ENCODE results near the gene RESP18.
"Not testable (repeated sequence)": the region's sequence is repeated elsewhere in the genome, so short reads cannot be mapped to it uniquely, and the experiment has no call there.

The RESP18 gene

DNA sequence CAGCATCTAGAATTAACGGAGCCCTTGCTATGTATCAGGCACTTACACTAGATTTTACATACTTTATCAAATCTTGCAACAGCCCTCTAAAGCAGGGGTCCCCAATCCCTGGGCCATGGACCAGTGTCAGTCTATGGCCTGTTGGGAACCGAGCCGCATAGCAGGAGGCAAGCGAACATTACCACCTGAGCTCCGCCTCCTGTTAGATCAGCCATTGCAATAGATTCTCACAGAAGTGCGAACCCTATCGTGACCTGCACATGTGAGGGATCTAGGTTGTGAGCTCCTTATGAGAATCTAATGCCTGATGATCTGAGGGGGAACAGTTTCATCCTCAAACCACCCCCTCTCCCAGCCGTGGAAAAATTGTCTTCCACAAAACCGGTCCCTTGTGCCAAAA is 39.9 kb downstream of the RESP18 start:
- no peak for DNase-seq (ENCODE audit: low read depth in 1 of 2, low spot score in 1 of 2)

DNA sequence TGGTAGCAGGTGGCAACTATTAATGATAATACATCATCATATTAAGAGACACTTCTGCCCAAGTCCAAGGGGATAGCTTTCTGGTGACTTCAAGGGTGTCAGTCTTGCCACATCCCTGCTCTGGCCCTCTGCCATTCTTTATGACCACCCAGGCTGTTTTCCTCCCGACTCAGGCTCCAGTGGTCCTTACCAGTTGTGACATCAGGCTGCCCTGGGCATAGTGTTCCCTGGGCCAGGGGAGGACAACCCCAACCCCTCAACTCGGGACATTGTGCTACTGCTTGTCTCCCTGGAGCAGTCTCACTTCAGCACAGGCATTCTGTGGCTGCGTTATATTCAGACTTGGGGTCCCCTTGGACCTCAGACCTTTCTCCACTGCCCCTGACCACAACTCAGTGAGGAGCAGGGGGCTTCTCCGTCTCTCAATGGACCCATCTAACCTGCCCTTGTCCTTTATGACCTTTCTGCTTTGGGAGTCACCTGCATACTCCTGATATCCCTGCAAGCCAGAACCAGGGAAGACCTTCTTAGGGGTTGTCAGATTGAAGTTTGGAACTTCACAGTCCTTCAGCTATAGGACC is 40.5 kb downstream of the RESP18 start:
- DNase-seq (ENCODE audit: low read depth in 1 of 2, low spot score in 1 of 2), result no peak

DNA sequence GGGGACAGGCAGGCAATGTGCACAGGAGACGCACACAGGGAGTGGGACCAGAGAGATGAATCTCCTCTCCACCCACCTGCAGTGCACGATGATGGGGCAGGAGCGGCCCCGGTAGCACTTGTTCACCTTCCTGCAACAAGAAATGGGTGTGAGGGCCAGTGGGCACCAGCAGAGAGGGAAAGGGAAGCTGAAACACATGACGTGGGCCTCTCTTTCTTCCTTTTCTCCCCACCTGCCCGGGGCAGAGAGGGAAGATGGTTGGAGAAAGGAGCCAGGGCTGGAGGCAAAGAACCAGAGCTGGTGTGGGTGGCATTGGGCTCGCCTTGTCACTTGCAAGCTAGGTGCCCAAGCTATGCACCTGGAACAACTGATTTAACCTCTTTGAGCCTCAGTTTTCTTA is 41.1 kb downstream of the RESP18 start:
- DNase-seq (ENCODE audit: low read depth in 1 of 2, low spot score in 1 of 2), result no peak

DNA sequence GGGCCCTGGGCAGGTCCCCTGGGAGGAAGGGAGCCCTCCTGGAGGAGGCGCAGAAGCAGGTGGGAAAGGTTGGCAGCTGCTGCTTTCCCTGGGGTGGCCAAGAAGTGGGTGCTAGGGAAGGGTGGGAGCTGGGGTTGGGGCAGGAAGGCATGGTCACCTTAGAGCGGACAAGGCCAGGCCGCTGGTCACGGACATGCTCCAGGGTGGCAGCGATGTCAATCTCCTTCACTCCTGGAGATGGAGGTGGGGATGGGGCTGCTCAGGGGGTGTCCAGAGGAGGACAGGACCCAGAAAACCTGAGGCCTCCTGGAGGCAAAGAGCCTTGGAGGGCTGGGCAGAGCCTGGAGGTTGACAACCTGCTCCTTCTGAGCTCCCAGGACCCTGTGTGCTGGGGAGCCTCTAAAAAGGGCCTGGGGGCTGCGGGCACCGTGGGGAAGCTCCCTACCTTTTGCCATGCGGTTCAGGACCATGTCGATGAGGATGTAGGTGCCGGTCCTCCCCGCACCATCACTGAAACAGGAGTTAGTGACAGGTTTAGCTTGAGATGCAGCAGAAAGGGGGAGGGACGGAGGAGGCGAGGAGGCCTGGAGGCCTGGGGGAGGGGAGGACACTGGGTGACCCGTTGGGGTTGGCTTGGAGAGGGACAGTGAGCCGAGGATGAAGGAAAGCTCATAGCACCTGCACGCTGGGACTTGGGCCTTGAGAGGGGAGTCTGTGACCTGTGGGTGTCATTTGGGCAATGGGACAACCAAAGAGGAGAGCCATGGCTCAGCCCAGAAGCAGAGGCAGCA is 42.0 kb downstream of the RESP18 start:
- DNase-seq (ENCODE audit: low read depth in 1 of 2, low spot score in 1 of 2), result no peak

DNA sequence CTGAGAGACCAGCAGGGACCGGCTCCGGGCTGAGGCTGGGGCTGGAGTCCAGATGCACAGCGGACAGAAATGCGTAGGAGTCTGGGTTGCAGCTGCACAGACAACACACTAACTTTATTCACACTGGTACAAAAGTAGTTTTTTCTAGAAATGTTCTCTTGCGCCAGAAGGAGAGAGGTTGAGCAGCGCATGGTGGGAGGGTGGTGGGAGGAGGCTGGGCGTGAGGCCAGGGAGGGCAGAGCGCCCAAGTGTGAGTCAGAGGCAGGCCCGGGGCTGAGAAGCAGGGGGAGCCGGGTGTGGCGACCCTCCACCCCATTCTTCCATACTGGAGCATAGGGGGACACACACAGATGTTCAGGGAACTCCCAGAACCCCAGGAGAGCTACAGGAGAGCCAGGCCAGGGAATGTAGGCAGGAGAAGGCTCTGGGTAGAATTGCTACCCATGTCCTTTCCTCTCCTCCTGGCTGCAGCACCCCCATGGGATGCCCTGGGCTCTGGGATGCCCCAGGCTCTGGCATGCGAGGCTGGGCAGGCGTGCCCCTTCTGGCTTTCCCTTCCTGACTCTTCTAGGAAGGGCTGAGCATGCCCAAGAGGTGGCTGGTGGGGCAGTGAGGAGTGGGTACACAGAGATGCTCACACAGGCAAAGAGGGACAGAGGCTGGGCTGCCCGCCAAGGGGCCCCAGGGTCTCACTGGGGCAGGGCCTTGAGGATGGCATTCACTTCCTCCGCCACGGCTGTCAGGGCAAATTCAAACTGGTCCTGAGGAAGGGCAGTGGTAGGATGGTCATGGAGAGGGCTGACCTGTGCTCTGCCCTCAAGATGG is 42.8 kb downstream of the RESP18 start:
- no peak for DNase-seq (ENCODE audit: low read depth in 1 of 2, low spot score in 1 of 2)

DNA sequence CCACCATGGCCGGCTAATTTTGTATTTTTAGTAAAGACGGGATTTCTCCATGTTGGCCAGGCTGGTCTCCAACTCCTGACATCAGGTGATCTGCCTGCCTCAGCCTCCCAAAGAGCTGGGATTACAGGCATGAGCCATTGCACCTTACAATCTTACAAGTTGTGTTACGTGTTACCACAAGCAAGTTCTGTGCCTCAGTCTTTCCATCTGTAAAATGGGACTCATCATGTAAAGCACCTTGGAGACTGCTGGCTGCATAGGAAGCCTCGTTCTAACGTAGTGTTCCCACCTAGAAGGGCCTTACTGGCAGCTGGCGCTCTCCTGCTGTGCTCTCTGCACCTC is 43.4 kb downstream of the RESP18 start:
- DNase-seq (ENCODE audit: low read depth in 1 of 2, low spot score in 1 of 2), result no peak

DNA sequence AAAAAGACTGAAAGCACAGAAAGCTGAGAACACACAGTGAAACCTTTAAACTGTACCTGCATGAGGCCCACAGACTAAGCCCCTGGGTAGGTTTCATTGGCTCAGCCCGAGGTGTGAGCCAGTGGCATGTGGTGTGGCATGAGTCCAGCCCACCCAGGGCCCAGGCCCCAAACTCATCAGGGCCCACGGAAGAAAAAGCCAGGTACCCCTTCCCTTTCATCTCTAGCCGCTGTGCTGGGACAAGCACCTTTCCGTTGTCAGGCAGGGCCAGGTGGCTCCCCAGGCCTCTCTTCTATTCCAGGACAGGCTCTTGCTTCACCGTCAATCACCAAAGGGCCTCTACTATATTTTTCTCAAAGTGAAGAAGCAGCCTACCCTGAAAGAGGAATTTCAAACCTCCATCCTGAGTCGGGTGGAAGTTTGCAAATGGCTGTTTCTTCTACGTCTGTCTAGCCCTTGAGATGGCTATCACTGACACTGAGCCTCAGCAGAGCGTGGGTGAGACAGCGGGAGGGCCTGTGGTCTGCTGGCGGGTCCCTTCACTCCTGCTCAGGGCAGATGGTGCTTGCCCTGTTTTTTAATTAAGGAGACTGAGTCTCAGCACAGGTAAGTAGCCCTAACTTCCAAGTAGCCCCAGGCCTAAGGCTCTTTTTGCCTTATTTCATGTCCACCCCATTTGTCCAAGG is 44.8 kb downstream of the RESP18 start:
- no peak for DNase-seq (ENCODE audit: low read depth in 1 of 2, low spot score in 1 of 2)

DNA sequence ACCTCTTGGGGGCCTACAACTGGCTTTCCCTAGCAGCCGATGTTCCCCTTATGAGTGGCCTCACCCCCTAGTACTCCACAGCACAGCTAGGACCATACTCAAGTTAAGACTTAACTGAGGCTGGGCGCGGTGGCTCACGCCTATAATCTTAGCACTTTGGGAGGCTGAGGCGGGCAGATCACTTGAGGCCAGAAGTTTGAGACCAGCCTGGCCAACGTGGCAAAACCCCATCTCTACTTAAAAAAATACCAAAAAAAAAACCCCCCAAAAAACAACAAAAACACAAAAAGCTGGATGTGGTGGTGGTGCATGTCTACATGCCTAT is 45.5 kb downstream of the RESP18 start:
- not testable (repeated sequence) for DNase-seq (ENCODE audit: low read depth in 1 of 2, low spot score in 1 of 2)

DNA sequence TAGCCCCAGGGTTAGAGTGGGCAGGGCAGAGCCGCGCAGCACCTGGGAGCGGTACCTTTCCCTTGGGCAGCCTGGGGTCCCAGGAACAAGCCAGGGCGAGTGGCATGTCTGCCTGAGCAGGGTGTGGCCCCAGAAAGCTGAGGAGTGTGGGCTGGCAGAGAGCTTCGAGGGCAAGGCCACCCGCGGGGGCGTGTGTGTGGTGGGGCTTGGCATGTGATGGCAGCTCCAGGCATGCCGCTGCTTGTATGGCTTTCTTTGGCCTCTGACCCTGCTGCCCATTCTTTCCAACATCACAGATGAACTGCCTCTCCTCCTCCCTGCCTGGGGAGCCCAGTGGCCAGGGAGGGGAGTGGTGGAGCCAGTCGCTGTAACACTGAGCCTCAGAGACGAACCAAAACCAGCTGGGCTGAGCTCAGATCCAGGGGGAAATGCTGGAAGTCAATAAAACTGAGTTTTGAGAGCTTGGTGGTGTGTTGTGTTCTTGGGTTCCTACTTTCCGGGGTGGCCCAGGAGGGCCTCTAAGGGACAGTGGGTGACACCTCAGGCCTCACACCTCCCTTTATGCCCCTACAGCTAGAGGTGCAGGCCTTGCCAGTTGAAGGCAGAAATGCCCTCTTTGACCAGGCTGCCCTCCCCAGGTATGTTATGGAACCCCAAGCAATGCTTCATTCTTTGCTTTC is 46.0 kb downstream of the RESP18 start:
- DNase-seq (ENCODE audit: low read depth in 1 of 2, low spot score in 1 of 2), result no peak

DNA sequence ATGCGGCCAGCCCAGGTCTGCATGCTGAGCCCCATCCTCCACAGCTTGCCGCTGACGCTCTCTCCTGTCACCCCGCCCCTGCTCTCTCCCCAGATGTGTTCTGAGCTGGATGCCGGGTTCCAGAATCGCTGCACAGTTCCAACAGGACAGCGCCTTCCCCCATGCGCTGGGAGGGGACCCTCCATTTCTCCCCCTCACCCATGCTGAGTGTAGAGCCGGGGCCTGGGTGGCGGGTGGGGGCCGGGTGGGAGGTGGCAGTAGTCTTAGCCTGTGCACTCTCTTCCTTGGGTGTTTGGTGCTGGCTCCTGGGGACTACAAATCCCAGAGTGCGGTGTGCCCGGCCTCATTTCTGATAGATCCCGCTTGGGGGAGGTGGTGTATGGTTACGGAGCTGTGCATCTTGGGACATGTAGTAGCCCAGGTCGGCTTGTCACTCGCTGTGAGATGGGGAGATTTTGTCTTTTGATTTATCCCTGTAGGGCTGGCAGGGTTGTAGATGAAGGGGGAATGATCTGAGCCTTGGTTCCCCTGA is 46.6 kb downstream of the RESP18 start:
- DNase-seq (ENCODE audit: low read depth in 1 of 2, low spot score in 1 of 2), result no peak

DNA sequence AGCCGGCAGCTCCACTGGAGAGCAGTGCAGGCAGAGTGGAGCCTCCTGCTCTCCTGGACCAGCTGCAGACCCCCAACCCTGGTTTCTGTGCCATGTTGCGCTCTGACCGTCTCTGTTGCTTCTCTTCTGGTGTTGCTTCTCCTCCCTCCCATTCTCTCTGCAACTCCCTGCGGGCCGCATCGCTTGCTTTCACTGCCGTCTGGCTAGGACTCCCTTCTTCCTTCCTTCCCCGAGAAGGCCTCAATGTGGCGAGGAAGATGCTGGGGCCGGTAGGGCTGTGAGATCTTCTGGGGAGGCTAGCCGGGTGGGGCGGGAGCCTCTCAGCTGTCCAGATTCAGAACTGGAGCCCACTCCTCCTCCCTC is 47.2 kb downstream of the RESP18 start:
- DNase-seq (ENCODE audit: low read depth in 1 of 2, low spot score in 1 of 2), result no peak

DNA sequence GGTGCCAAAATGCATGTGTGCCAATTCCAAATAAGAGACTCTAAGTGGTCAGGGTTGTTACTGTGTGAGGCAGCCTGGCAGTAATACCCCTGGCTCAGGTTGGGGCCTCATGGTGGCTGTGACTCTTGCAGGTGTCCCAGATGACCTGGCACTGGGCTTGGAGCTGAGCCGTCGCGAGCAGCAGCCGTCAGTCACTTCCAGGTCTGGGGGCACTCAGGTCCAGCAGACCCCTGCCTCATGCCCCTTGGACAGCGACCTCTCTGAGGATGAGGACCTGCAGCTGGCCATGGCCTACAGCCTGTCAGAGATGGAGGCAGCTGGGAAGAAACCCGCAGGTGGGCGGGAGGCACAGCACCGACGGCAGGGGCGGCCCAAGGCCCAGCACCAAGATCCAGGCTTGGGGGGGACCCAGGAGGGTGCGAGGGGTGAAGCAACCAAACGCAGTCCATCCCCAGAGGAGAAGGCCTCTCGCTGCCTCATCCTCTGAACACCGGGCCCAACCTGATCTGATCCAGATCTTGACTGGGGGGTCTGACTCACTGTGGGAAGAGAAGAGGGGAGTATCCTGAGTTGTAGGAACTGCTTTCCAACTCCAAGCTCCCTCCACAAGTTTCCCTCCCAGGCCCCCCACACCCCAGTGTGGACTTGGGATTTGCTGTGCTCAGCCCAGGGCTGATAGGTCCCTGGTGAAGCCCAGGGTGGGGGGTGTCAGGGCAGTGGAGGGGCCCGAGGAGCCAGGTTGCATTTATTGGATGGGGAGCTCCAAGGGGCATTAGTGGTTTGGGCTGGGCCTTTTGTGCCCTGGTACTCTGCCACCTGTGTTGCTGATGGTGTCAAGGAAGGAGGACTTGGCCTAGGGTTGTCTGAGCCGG is 47.8 kb downstream of the RESP18 start:
- no peak for DNase-seq (ENCODE audit: low read depth in 1 of 2, low spot score in 1 of 2)

DNA sequence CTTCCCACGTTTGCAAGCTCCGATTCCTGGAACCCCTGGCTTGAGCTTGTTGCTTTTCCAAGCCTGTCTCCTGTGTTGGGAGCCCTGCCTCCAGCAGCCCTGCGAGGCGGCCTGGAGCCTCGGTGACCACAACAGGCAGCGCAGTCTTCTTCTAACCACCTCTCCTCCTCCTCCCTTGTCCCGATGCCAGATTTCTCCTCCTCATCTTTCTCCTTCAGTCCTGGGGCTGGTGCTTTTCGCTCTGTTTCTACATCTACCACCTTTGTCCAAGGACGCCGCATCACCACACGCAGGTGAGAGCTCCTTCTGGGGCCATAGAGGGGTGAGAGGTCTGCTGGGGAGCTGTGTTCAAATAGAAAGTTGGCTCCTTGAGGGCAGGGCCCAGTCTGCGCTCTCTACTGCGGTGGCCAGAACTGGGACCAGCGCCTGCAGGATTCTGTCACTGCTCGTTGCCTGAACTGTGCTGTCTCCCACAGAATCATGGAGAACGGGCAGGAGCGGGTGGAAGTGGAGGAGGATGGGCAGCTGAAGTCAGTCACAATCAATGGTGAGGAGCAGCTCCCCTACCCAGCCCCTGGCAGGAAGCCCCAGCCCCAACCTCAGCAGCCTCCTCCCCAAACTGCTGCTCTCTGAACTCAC is 49.5 kb downstream of the RESP18 start:
- DNase-seq (ENCODE audit: low read depth in 1 of 2, low spot score in 1 of 2), result no peak

DNA sequence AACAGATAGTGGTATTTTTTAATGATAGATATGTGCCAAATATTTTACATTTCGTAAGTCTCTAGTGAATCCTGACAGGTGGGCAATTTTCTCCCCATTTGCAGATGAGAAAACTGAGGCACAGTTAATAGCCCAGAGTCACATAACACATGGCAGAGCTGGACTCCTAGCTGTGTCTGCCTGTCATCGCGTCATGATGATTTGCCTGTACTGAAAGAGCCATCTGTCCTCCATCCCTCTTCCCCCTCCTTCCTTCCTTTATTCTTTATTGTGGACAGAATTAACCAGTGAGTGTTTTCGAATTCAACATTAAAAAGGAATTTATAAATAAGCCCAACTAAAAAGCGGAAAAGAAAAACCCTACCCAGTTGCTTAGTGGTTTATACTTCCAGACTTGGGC is 50.2 kb downstream of the RESP18 start:
- DNase-seq (ENCODE audit: low read depth in 1 of 2, low spot score in 1 of 2), result no peak

DNA sequence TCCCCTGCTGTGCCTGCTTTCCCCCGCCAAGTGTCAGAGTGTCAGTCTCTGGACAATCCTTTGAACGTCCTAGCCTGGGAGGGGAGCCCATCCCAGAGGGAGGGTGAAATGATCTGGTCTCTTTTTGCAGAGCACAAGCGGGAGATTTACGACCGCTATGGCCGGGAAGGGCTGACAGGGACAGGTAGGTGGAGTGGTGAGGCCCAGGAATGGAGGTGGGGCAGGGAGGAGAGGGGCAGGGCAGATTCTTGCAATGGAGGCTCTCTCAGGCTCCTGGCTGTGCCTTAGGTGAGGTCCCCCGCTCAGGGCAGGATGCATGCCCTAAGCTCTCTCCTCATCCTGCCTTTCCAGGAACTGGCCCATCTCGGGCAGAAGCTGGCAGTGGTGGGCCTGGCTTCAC is 51.0 kb downstream of the RESP18 start:
- DNase-seq (ENCODE audit: low read depth in 1 of 2, low spot score in 1 of 2), result no peak

DNA sequence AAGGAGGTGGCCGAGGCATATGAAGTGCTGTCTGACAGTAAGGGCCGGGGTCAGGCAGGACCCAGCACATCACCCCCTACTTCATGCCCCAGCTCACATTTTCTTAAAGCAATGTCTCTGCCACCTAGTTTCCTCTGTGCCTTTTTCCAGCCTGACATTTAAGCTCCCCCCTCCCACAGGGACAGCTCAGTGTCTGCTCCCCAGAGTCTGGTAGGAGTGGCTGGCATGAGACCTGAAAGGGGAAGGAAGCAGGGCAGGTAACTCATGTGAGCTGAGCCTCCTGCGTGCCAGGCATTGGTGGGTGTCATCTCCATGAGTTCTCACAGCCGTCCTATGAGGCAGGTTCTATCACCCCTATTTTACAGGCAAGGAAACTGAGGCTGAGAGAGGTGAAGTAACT is 51.9 kb downstream of the RESP18 start:
- no peak for DNase-seq (ENCODE audit: low read depth in 1 of 2, low spot score in 1 of 2)

DNA sequence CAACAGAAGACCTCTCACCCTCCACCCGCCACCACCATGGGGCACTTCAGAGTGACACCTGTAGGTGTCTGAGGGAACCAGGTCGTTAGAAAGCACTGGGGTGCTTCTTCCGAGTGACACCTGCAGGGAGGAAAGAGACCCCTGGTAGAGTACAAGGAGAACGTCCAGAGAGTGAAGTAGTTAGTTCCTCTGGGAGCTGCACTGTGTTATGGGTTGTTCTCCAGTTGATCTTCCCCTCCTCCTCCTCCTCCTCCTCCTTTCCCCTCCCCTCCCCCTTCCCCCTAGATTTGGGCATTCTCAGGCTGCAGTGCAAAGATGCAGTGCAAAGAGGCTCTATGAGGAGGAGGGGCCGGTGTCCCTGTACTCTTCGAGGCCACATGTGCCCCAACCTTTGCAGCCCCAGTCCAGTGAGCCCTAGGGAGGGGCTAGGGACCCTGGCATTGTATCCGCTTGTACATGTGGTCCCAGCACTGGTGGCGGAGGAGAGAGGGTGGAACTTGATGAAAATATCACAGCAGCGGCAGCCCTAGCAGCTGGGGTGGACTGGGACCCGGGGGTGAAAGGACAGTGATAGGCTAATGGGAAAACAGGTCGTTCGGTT is 52.5 kb downstream of the RESP18 start:
- no peak for DNase-seq (ENCODE audit: low read depth in 1 of 2, low spot score in 1 of 2)

DNA sequence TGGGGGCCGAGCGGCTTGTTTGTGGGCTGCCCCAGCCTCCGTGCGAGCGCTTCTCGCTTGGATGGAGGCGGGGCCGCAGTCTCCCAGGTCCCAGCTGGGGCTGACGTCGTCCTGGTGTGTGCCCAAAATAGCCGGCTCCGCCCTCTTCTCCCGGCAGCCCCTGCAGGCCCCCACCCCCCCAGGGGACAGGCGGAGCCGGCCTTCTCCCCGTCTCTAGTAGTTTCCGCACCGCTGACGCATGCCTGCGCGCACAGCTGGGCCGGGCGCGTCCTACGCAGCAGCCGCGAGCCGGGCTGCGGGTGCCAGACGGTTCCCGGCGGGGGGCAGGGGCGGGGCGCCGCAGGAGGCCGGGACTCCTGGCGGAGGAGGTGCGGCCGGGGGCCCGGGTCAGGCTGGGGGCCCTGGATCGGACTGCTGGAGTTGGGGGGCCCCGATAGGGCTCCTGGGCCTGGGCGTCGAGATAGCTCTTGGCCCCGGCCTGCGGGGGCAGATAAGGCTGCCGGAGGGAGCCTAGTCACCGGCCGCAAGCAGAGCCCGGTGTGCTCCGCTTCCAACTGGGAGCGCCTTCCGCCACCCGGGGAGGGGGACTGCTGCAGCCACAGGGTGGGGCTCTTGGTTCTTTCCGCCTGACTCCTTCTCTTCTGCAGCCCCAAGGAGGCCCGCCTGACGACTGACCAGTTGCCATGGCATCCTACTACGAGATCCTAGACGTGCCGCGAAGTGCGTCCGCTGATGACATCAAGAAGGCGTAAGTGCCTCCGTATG is 53.2 kb downstream of the RESP18 start, which contains the start of gene DNAJB2:
Gene DNAJB2 (plus strand): TSS at position 216 of the 765 bp plus-strand sequence. CDS start 468 bp downstream, at position 684.
- peak; percentile 96 to 98 for DNase-seq (ENCODE audit: low read depth in 1 of 2, low spot score in 1 of 2)

All from activated T-helper 1 cell treated with anti-CD3 and anti-CD28 coated beads, Interleukin-2, amount 50 U/mL, for 16 hours (primary cell).